MM.1S (cell line): ENCODE data around the gene SEMA4C.

ENCODE experiments used
- CTCF ChIP-seq: fragments of 300-600 bp; sonication (generic); IDR thresholded peaks from 2 replicates; pipeline ENCODE4 v1.5.1; 2016; ENCODE audit warnings: antibody characterized with exemption, low read length, mixed read lengths
- EZH2 ChIP-seq: fragments of 300-600 bp; sonication (generic); optimal IDR thresholded peaks from 2 replicates; pipeline ENCODE3; 2017; ENCODE audit warnings: low read depth, mild to moderate bottlenecking, antibody characterized with exemption, low read length, mixed read lengths
- EZH2phosphoT487 ChIP-seq: fragments of 300-600 bp; sonication (generic); IDR thresholded peaks from 2 replicates; pipeline ENCODE4 v1.6.1; 2018; ENCODE audit warnings: antibody characterized with exemption, low read length

GRCh38 chr2:96821113-96821675, 48.7 kb downstream of the SEMA4C start:
- TF ChIP-seq CTCF (no peak), EZH2 (no peak), EZH2phosphoT487 (no peak)
